HepG2 (cell line): Measurements from ENCODE around the gene OR11L1. TPM values are rescaled to one million over a fixed set of nuclear protein-coding genes. Genes with fewer than 3 reads are reported as not detected.

Source experiments
- ATAC-seq: fragments of 200-7000 bp; cut with Tn5 transposase; 3 replicates; pipeline ENCODE4 v1.9.1; 2020; ENCODE audit warnings: mild to moderate bottlenecking, moderate library complexity
- BruUV-seq: library from RNA; stranded (reverse); fragments of 400-500 nt; replicated peaks from 2 replicates; lab custom pipeline; 2021; lab: Mats Ljungman, UMichigan
- CTCF ChIA-PET: fragments of 300-600 bp; formaldehyde crosslinking; extraction: SDS; loops from one replicate; lab custom pipeline; 2021; ENCODE audit warnings: low total read pairs, inconsistent platforms, low intra/inter-chr PET ratio; lab: Yijun Ruan, JAX
- POLR2A ChIA-PET: fragments of 350-600 bp; sonication (Branson Sonifier 250); formaldehyde crosslinking; loops from one replicate; lab custom pipeline; 2020; ENCODE audit warnings: antibody characterized with exemption, inconsistent platforms; lab: Yijun Ruan, JAX
- DNase-seq: peaks from one replicate; pipeline ENCODE4 v3.0.0-alpha.2; 2015; ENCODE audit warnings: low spot score
- FAIRE-seq: peaks from 3 replicates; lab custom pipeline; 2011; peaks lifted over from hg19 to GRCh38; lab: Jason Lieb, UNC
- H2AFZ ChIP-seq: one replicate; pipeline ENCODE4 v1.6.1; 2011; ENCODE audit warnings: low read length, inconsistent platforms
- H3K27ac ChIP-seq: fragments of 300-600 bp; 3 replicates; pipeline ENCODE4 v1.8.0; 2011; ENCODE audit warnings: mixed run types, mild to moderate bottlenecking, mixed read lengths, low read length, inconsistent platforms; ENCODE audit not compliant: insufficient read depth; ENCODE audit errors: extremely low read length
- H3K27me3 ChIP-seq, 2 experiments: fragments of 200-600 bp in 1 of 2; 2 replicates in 1 of 2; 3 replicates in 1 of 2; pipeline versions ENCODE4 v1.6.0 to v1.8.0; 2011; ENCODE audit warnings: low read length in 2 of 2, mild to moderate bottlenecking in 2 of 2, moderate library complexity in 2 of 2, inconsistent platforms in 1 of 2; ENCODE audit not compliant: insufficient read depth in 2 of 2, control insufficient read depth in 1 of 2
- H3K36me3 ChIP-seq, 2 experiments: fragments of 200-600 bp in 1 of 2; replicated peaks in 1 of 2; 2 replicates in 1 of 2; 3 replicates in 1 of 2; pipeline versions ENCODE4 v1.5.1 to v1.8.0; 2011; ENCODE audit warnings: low read length in 2 of 2, inconsistent platforms in 1 of 2; ENCODE audit not compliant: insufficient read depth in 2 of 2, control insufficient read depth in 1 of 2
- H3K4me1 ChIP-seq: 2 replicates; pipeline ENCODE4 v1.5.1; 2012; ENCODE audit warnings: low read length, inconsistent platforms; ENCODE audit not compliant: insufficient read depth
- H3K4me2 ChIP-seq: 2 replicates; pipeline ENCODE4 v1.6.0; 2011; ENCODE audit warnings: low read depth, low read length, inconsistent platforms
- H3K4me3 ChIP-seq, 3 experiments: fragments of 200-600 bp in 1 of 3; sonication (generic), shearing (Covaris generic) in 1 of 3; replicated peaks in 1 of 3; 2 replicates each; pipeline ENCODE4 v1.5.1; 2011 to 2016; ENCODE audit warnings: low read length in 3 of 3, inconsistent platforms in 2 of 3, low read depth in 2 of 3, mild to moderate bottlenecking in 2 of 3, control low read depth in 1 of 3, mixed read lengths in 1 of 3; ENCODE audit not compliant: insufficient read depth in 1 of 3
- H3K79me2 ChIP-seq: one replicate; pipeline ENCODE4 v1.6.1; 2011; ENCODE audit warnings: low read length, inconsistent platforms; ENCODE audit not compliant: insufficient read depth
- H3K9ac ChIP-seq: 2 replicates; pipeline ENCODE4 v1.6.0; 2011; ENCODE audit warnings: mild to moderate bottlenecking, low read depth, low read length, inconsistent platforms; ENCODE audit not compliant: insufficient read depth
- H3K9me3 ChIP-seq: 2 replicates; pipeline ENCODE4 v1.5.1; 2012; ENCODE audit warnings: mild to moderate bottlenecking, low read length
- H4K20me1 ChIP-seq: 2 replicates; pipeline ENCODE4 v1.6.0; 2011; ENCODE audit warnings: inconsistent platforms, mild to moderate bottlenecking, low read length, moderate library complexity; ENCODE audit not compliant: insufficient read depth
- AHDC1 ChIP-seq: sonication (generic); formaldehyde crosslinking; IDR thresholded peaks from 2 replicates; pipeline ENCODE4 v1.5.1; 2020; ENCODE audit warnings: mild to moderate bottlenecking, missing genetic modification reagents, borderline replicate concordance
- AHR ChIP-seq: IDR thresholded peaks from 2 replicates; pipeline ENCODE4 v1.6.1; 2018; ENCODE audit warnings: missing genetic modification reagents, missing compliant biosample characterization
- CAMTA2 ChIP-seq: sonication (generic); formaldehyde crosslinking; IDR thresholded peaks from 2 replicates; pipeline ENCODE4 v1.4.0; 2020; ENCODE audit warnings: mild to moderate bottlenecking, missing genetic modification reagents, borderline replicate concordance
- FOXA1 ChIP-seq, 2 experiments: fragments of 450-650 bp in 1 of 2; sonication (generic) in 1 of 2; formaldehyde crosslinking in 1 of 2; IDR thresholded peaks; 2 replicates each; pipeline versions ENCODE4 v1.4.0 to v1.6.1; 2016 to 2020; ENCODE audit warnings: missing genetic modification reagents in 1 of 2
- NBN ChIP-seq: fragments of 450-650 bp; conservative IDR thresholded peaks from 2 replicates; pipeline ENCODE4 v1.6.1; 2017
- NFYB ChIP-seq: sonication (generic); formaldehyde crosslinking; IDR thresholded peaks from 2 replicates; pipeline ENCODE4 v1.4.0; 2020; ENCODE audit warnings: missing genetic modification reagents
- RAD21 ChIP-seq: fragments of 450-650 bp; formaldehyde crosslinking; IDR thresholded peaks from 2 replicates; pipeline ENCODE4 v1.5.0; 2020; ENCODE audit warnings: mild to moderate bottlenecking
- SOX6 ChIP-seq, 2 experiments: fragments of 450-650 bp in 1 of 2; sonication (generic) in 1 of 2; formaldehyde crosslinking in 1 of 2; IDR thresholded peaks; 2 replicates each; pipeline versions ENCODE4 v1.4.0 to v1.6.1; 2017 to 2020; ENCODE audit warnings: antibody characterized with exemption in 1 of 2, mild to moderate bottlenecking in 1 of 2, missing genetic modification reagents in 1 of 2
- SRSF1 ChIP-seq: fragments of 200-400 bp; formaldehyde crosslinking; optimal IDR thresholded peaks from 2 replicates; pipeline ENCODE3; 2017; ENCODE audit warnings: mild to moderate bottlenecking, low read depth, low read length, moderate library complexity
- TP53 ChIP-seq: sonication (generic); formaldehyde crosslinking; conservative IDR thresholded peaks from 2 replicates; pipeline ENCODE4 v1.4.0; 2020; ENCODE audit warnings: missing genetic modification reagents
- TRIM24 ChIP-seq: sonication (generic); formaldehyde crosslinking; IDR thresholded peaks from 2 replicates; pipeline ENCODE4 v1.8.0; 2022; ENCODE audit warnings: mild to moderate bottlenecking, missing genetic modification reagents
- ZNF510 ChIP-seq: sonication (generic); formaldehyde crosslinking; IDR thresholded peaks from 2 replicates; pipeline ENCODE4 v1.4.0; 2020; ENCODE audit warnings: low read depth, mild to moderate bottlenecking, missing genetic modification reagents
- ZNF605 ChIP-seq: sonication (generic); formaldehyde crosslinking; IDR thresholded peaks from 2 replicates; pipeline ENCODE4 v1.8.0; 2022; ENCODE audit warnings: mild to moderate bottlenecking, missing genetic modification reagents
- ZNF761 ChIP-seq: sonication (generic); formaldehyde crosslinking; conservative IDR thresholded peaks from 2 replicates; pipeline ENCODE4 v1.4.0; 2020; ENCODE audit warnings: mild to moderate bottlenecking, missing genetic modification reagents
- WGBS: methylation state at CpG from one replicate; pipeline ENCODE4 v1.1.6; 2017; ENCODE audit warnings: low lambda C conversion rate; 5-methylcytosine and 5-hydroxymethylcytosine counted together
- in situ Hi-C: cut with HindIII; loops from 2 replicates; pipeline ENCODE4 v1.10.0; 2017; ENCODE audit warnings: low pct_unique_long_range_greater_than_20kb; ENCODE audit not compliant: extremely low pct_ligation_motif_present
- intact Hi-C: fragments of 100-400 bp; cut with micrococcal nuclease; formaldehyde crosslinking; loops from one replicate; pipeline ENCODE4 v1.10.0; 2022; ENCODE audit not compliant: unreplicated experiment
- polyA plus RNA-seq, 8 experiments: library from polyadenylated mRNA; depleted of rRNA in 3 of 8; stranded (reverse) in 7 of 8; unstranded in 1 of 8; fragments of >200 nt; fragmentation: Illumina TruSeq in 4 of 8; extraction: Trizol in 4 of 8; gene quantifications; 2 replicates each; pipeline versions ENCODE4 v1.2.1 to v1.2.3, GENCODE V29; 2011 to 2016; ENCODE audit warnings: low read depth in 4 of 8, missing spikeins in 1 of 8, mixed read lengths in 1 of 8; ENCODE audit not compliant: insufficient read depth in 1 of 8
- total RNA-seq, 5 experiments: library from RNA; depleted of rRNA; stranded (reverse); fragments of >200 nt; fragmentation: Illumina TruSeq; extraction: Trizol; gene quantifications; 2 replicates each; pipeline ENCODE4 v1.2.3, GENCODE V29; 2016; ENCODE audit warnings: low read depth in 1 of 5

The OR11L1 gene
- total and polyA plus RNA-seq, 2 of the 13 experiments (the other 11 are each of a cell fraction or from before 2014, with no cell fraction given) = not detected

DNA sequence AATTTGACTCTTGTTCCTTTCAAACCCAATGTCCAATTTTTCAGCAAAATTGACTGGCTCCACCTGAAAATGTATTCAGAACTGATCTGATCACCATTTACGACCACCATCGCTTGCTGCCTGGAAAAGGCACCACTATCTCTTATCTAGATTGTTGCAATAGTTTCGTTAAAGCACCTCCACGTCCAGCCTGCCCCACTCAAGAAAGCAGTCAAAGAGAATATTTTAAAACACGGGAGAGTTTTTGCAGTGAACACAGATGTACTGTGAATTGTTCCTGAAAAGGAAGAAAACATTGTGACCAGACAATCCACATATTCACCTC lies 4.0 kb upstream of the OR11L1 start:
- H2AFZ ChIP-seq = no peak overlapping the region
- no peak overlapping the region for H3K27ac ChIP-seq
- CTCF ChIA-PET = no interaction called here
- no peak overlapping the region for H3K4me3 ChIP-seq
- H3K9ac ChIP-seq = no peak overlapping the region
- H3K79me2 ChIP-seq = no peaks in the 10 kb centered on the region
- H3K4me2 ChIP-seq = no peak overlapping the region
- POLR2A ChIA-PET = no interaction called here
- TF ChIP-seq CAMTA2 (no peak), ZNF510 (CRISPR knock-in tag) (no peak), NFYB (no peak), AHDC1 (no peak), ZNF761 (CRISPR knock-in tag) (no peak), SRSF1 (no peak), SOX6 (IDR thresholded peaks at IDR 0.05) (no peak), SOX6 (CRISPR knock-in tag; IDR thresholded peaks at IDR 0.05) (no peak), ZNF605 (CRISPR knock-in tag) (no peak), AHR (CRISPR knock-in tag) (no peak), RAD21 (no peak), FOXA1 (IDR thresholded peaks at IDR 0.05) (no peak), FOXA1 (CRISPR knock-in tag; IDR thresholded peaks at IDR 0.05) (no peak), TP53 (CRISPR knock-in tag) (no peak), NBN (no peak), TRIM24 (CRISPR knock-in tag) (no peak)
- BruUV-seq = no TSS peak
- no peak for FAIRE-seq
- no peaks in the 10 kb centered on the region; a peak in 1 of 5 replicates for H3K27me3 ChIP-seq
- H3K36me3 ChIP-seq = no peaks in the 10 kb centered on the region
- no peaks in the 10 kb centered on the region for H4K20me1 ChIP-seq
- no peaks in the 10 kb centered on the region for H3K4me1 ChIP-seq
- 1% methylated on average over 5 of the region's 5 CpGs for WGBS
- ATAC-seq = no peak
- intact Hi-C loops (no loop called here), in situ Hi-C loops (no loop called here)
- H3K9me3 ChIP-seq = no peaks in the 10 kb centered on the region
- DNase-seq = no peak
